ENCODE results near the gene PDE4A.

GRCh38 chr19:10503002-10503789 is 82.9 kb downstream of the PDE4A start, which contains the start of gene KEAP1:
- TF ChIP-seq CTCF (IDR thresholded peaks at IDR 0.05; ENCODE audit: low read length) (peak; percentile 11; the same call in 1 of the 2 replicates), EZH2 (IDR thresholded peaks at IDR 0.05; ENCODE audit: borderline replicate concordance, low read length) (no peak)
